Activated B cell treated with CpG ODN at 0.5 μM for 24 hours (primary cell): ENCODE results near the gene DAO. TPM values are rescaled to one million over a fixed set of nuclear protein-coding genes. Genes with fewer than 3 reads are reported as not detected.

ENCODE experiments used
- ATAC-seq: fragments of 200-7000 bp; cut with Tn5 transposase; one replicate; pipeline ENCODE4 v1.10.0; 2021; ENCODE audit warnings: low read depth, mild to moderate bottlenecking, moderate library complexity
- CTCF ChIA-PET: fragments of 350-600 bp; sonication (Branson Sonifier 250); formaldehyde crosslinking; loops from one replicate; lab custom pipeline; 2021; ENCODE audit warnings: antibody characterized with exemption; lab: Charles Lee
- POLR2A ChIA-PET: fragments of 350-600 bp; sonication (Branson Sonifier 250); formaldehyde crosslinking; loops from one replicate; lab custom pipeline; 2021; ENCODE audit warnings: antibody characterized with exemption; lab: Charles Lee
- DNase-seq: peaks from one replicate; pipeline ENCODE4 v3.0.0; 2022
- H3K27ac Mint-ChIP-seq: one replicate; pipeline ENCODE4 v1.8.0; 2020; ENCODE audit warnings: mixed read lengths
- H3K27me3 Mint-ChIP-seq: one replicate; pipeline ENCODE4 v1.8.0; 2021; ENCODE audit warnings: mixed read lengths
- H3K36me3 Mint-ChIP-seq: one replicate; pipeline ENCODE4 v1.8.0; 2021; ENCODE audit warnings: low read depth, mixed read lengths
- H3K4me1 Mint-ChIP-seq: one replicate; pipeline ENCODE4 v1.8.0; 2021; ENCODE audit warnings: mixed read lengths
- H3K4me3 Mint-ChIP-seq: one replicate; pipeline ENCODE4 v1.8.0; 2020; ENCODE audit warnings: mild to moderate bottlenecking, mixed read lengths
- H3K9me3 Mint-ChIP-seq: one replicate; pipeline ENCODE4 v1.8.0; 2020; ENCODE audit warnings: mixed read lengths
- CTCF ChIP-seq: fragments of 200-600 bp; IDR thresholded peaks from one replicate; pipeline ENCODE4 v1.8.0; 2022; ENCODE audit warnings: antibody characterized with exemption, mild to moderate bottlenecking
- intact Hi-C: fragments of 100-400 bp; cut with micrococcal nuclease; formaldehyde crosslinking; loops from one replicate; pipeline ENCODE4 v1.15.1; 2024
- total RNA-seq: library from RNA; stranded (reverse); gene quantifications from 2 replicates; pipeline ENCODE4 v1.2.3, GENCODE V29; 2022

DAO gene
- total RNA-seq, 1 donor from 2014 or later = not detected

DNA sequence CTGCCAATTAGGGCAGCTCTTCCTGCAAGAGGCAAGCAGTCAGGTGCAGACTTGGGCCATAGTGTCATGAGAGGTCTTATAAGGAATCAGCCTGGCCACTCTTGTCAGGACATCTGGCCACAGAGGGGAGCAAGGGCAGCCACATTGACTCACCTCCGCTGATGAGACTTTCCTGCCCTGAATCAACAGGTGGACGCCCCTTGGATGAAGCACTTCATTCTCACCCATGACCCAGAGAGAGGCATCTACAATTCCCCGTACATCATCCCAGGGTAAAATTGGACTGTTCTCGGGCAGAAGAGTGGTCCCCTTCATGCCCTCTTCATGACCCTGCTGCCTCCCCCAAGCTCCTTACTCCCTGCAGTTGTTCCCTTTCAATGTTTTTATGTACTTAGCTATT lies 16.9 kb downstream of the DAO start:
- Mint-ChIP-seq H3K4me3 (no peak overlapping the region), H3K36me3 (no peaks in the 10 kb centered on the region), H3K27ac (no peak overlapping the region), H3K27me3 (peaks cover 3% of the 10 kb centered on the region), H3K9me3 (no peaks in the 10 kb centered on the region), H3K4me1 (no peaks in the 10 kb centered on the region)
- ATAC-seq (no peak), DNase-seq (no peak)
- ChIA-PET CTCF (no interaction called here), POLR2A (no interaction called here)
- intact Hi-C loops = no loop called here
- TF ChIP-seq CTCF = no peak

DNA sequence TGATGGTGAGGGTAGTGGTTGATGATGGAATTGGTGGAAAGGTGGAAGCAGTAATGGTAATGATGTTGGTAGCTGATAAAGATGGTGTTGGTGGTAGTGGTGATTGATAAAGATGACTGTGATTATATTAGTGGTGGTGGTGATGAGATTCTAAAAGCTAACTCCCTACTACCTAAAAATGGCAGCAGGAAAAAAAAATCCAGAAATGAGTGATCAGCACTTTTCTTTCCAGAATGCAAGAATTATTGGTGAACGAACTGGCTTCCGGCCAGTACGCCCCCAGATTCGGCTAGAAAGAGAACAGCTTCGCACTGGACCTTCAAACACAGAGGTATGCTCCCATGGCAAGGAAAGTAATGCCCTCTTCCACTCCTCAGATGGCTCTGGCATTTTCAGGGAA lies 19.3 kb downstream of the DAO start:
- POLR2A ChIA-PET = no interaction called here
- DNase-seq (no peak), ATAC-seq (no peak)
- Mint-ChIP-seq H3K4me1 (peaks cover 8% of the 10 kb centered on the region), H3K4me3 (no peak overlapping the region), H3K27me3 (peaks cover 3% of the 10 kb centered on the region), H3K36me3 (no peaks in the 10 kb centered on the region), H3K9me3 (no peaks in the 10 kb centered on the region), H3K27ac (no peak overlapping the region)
- TF ChIP-seq CTCF = no peak
- intact Hi-C loops = no loop called here
- CTCF ChIA-PET = interaction anchor here (1.1 kb wide), 1 partner anchor 15 kb away, joined by 3 read pairs; no protein-coding TSS in a partner anchor

DNA sequence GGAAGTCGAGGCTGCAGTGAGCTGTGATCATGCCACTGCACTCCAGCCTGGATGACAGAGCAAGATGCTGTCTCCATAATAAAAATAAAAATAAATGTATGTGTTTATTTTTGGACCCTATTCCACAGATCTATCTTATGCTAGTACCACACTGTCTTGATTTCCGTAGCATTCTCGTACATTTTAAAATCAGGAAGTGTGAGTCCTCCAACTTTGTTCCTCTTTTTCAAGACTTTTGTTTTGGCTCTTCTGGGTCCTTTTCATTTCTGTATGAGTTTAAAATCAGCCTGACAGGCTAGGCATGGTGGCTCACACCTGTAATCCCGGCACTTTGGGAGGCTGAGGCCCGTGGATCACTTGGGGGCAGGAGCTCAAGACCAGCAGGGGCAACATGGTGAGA lies 25.8 kb downstream of the DAO start:
- H3K9me3 Mint-ChIP-seq = no peaks in the 10 kb centered on the region
- H3K27me3 Mint-ChIP-seq = no peaks in the 10 kb centered on the region
- CTCF ChIA-PET = interaction anchor here (1.1 kb wide), 1 partner anchor 21 kb away, joined by 6 read pairs; no protein-coding TSS in a partner anchor
- peaks cover 42% of the 10 kb centered on the region for H3K4me1 Mint-ChIP-seq
- intact Hi-C loops = no loop called here
- POLR2A ChIA-PET = interaction anchor here (0.7 kb wide), 1 partner anchor 67 kb away, joined by 5 read pairs; no protein-coding TSS in a partner anchor
- no peaks in the 10 kb centered on the region for H3K36me3 Mint-ChIP-seq
- peak; percentile 80 for ATAC-seq
- peak overlapping the region; percentile 67 for H3K4me3 Mint-ChIP-seq
- no peak for TF ChIP-seq CTCF
- H3K27ac Mint-ChIP-seq = peak overlapping the region; percentile 75
- no peak for DNase-seq

- POLR2A ChIA-PET = no interaction called here
- Mint-ChIP-seq H3K4me3 (no peak overlapping the region), H3K4me1 (peaks cover 42% of the 10 kb centered on the region), H3K36me3 (no peaks in the 10 kb centered on the region), H3K27ac (no peak overlapping the region), H3K9me3 (no peaks in the 10 kb centered on the region), H3K27me3 (no peaks in the 10 kb centered on the region)
- ATAC-seq (no peak), DNase-seq (no peak)
- CTCF ChIA-PET = no interaction called here
- no peak for TF ChIP-seq CTCF
- intact Hi-C loops = no loop called here
Measured at GRCh38 chr12:108906971-108907370, 27.1 kb downstream of the DAO start.

GRCh38 chr12:108907839-108908351 lies 28.0 kb downstream of the DAO start:
- CTCF ChIA-PET = interaction anchor here (1.1 kb wide), 1 partner anchor 43 kb away, joined by 3 read pairs; no protein-coding TSS in a partner anchor
- H3K27ac Mint-ChIP-seq = no peak overlapping the region
- H3K9me3 Mint-ChIP-seq = no peaks in the 10 kb centered on the region
- no peak for TF ChIP-seq CTCF
- peaks cover 3% of the 10 kb centered on the region for H3K27me3 Mint-ChIP-seq
- DNase-seq (no peak), ATAC-seq (no peak)
- no peaks in the 10 kb centered on the region for H3K36me3 Mint-ChIP-seq
- no peak overlapping the region for H3K4me3 Mint-ChIP-seq
- H3K4me1 Mint-ChIP-seq = peaks cover 42% of the 10 kb centered on the region
- intact Hi-C loops = no loop called here
- POLR2A ChIA-PET = no interaction called here
